Liver (tissue), 9 donors: ENCODE data around the gene FNBP1L. TPM values are rescaled to one million over a fixed set of nuclear protein-coding genes. Genes with fewer than 3 reads are reported as not detected.

Experiments used
- DNase-seq: peaks from one replicate; pipeline ENCODE4 v3.0.0-alpha.2; 2017; ENCODE audit warnings: low spot score
- H3K27ac ChIP-seq, 2 donors: one replicate each; pipeline ENCODE4 v1.7.0; 2013; ENCODE audit warnings: inconsistent platforms in 2 of 2, low read length in 2 of 2, control low read depth in 1 of 2, low read depth in 1 of 2, mild to moderate bottlenecking in 1 of 2
- H3K27me3 ChIP-seq, 4 donors: one replicate each; pipeline versions ENCODE4 v1.6.1 to v1.7.0; 2013; ENCODE audit warnings: low read length in 3 of 4, inconsistent platforms in 1 of 4, mild to moderate bottlenecking in 1 of 4, moderate library complexity in 1 of 4; ENCODE audit not compliant: control insufficient read depth in 4 of 4, insufficient read depth in 4 of 4
- H3K36me3 ChIP-seq, 4 donors: one replicate each; pipeline versions ENCODE4 v1.6.1 to v1.7.0; 2013; ENCODE audit warnings: low read length in 3 of 4, mild to moderate bottlenecking in 3 of 4, low read depth in 1 of 4, moderate library complexity in 1 of 4; ENCODE audit not compliant: control insufficient read depth in 4 of 4, insufficient read depth in 3 of 4
- H3K4me1 ChIP-seq, 4 donors: one replicate each; pipeline versions ENCODE4 v1.6.1 to v1.7.0; 2013; ENCODE audit warnings: low read length in 3 of 4, mild to moderate bottlenecking in 3 of 4, moderate library complexity in 1 of 4; ENCODE audit not compliant: control insufficient read depth in 4 of 4, insufficient read depth in 4 of 4
- H3K4me3 ChIP-seq, 3 donors: one replicate each; pipeline versions ENCODE4 v1.6.1 to v1.7.0; 2013; ENCODE audit warnings: low read length in 3 of 3, control low read depth in 1 of 3, low read depth in 1 of 3, mild to moderate bottlenecking in 1 of 3
- H3K9ac ChIP-seq, 2 donors: one replicate each; pipeline ENCODE4 v1.7.0; 2013; ENCODE audit warnings: low read length in 2 of 2, mild to moderate bottlenecking in 2 of 2, moderate library complexity in 2 of 2, control low read depth in 1 of 2, low read depth in 1 of 2
- H3K9me3 ChIP-seq, 4 donors: one replicate each; pipeline versions ENCODE4 v1.6.1 to v1.7.0; 2013; ENCODE audit warnings: low read length in 3 of 4; ENCODE audit not compliant: control insufficient read depth in 4 of 4
- ATF3 ChIP-seq: IDR thresholded peaks from 2 replicates; pipeline ENCODE4 v1.6.1; 2016; ENCODE audit warnings: antibody characterized with exemption
- EGR1 ChIP-seq, 2 donors: IDR thresholded peaks; 2 replicates each; pipeline ENCODE4 v1.6.1; 2016 to 2018; ENCODE audit warnings: antibody characterized with exemption in 2 of 2, low read depth in 2 of 2
- FOXA1 ChIP-seq: IDR thresholded peaks from 2 replicates; pipeline ENCODE4 v1.6.1; 2016; ENCODE audit warnings: antibody characterized with exemption
- FOXA2 ChIP-seq: IDR thresholded peaks from 2 replicates; pipeline ENCODE4 v1.6.1; 2016; ENCODE audit warnings: antibody characterized with exemption
- GABPA ChIP-seq, 2 donors: IDR thresholded peaks in 1 of 2; conservative IDR thresholded peaks in 1 of 2; 2 replicates each; pipeline ENCODE4 v1.6.1; 2016; ENCODE audit warnings: antibody characterized with exemption in 2 of 2, mild to moderate bottlenecking in 1 of 2, moderate library complexity in 1 of 2
- HNF4A ChIP-seq, 2 donors: conservative IDR thresholded peaks; 2 replicates each; pipeline ENCODE4 v1.6.1; 2016; ENCODE audit warnings: antibody characterized with exemption in 2 of 2, mild to moderate bottlenecking in 2 of 2
- HNF4G ChIP-seq: IDR thresholded peaks from 2 replicates; pipeline ENCODE4 v1.6.1; 2016; ENCODE audit warnings: antibody characterized with exemption
- JUND ChIP-seq, 2 donors: IDR thresholded peaks; 2 replicates each; pipeline ENCODE4 v1.6.1; 2016; ENCODE audit warnings: antibody characterized with exemption in 2 of 2
- MAX ChIP-seq: IDR thresholded peaks from 2 replicates; pipeline ENCODE4 v1.6.1; 2016; ENCODE audit warnings: antibody characterized with exemption
- NR2F2 ChIP-seq: IDR thresholded peaks from 2 replicates; pipeline ENCODE4 v1.6.1; 2016; ENCODE audit warnings: antibody characterized with exemption
- RAD21 ChIP-seq, 2 donors: IDR thresholded peaks; 2 replicates each; pipeline ENCODE4 v1.6.1; 2016; ENCODE audit warnings: antibody characterized with exemption in 2 of 2, mild to moderate bottlenecking in 2 of 2
- REST ChIP-seq: IDR thresholded peaks from 2 replicates; pipeline ENCODE4 v1.6.1; 2016; ENCODE audit warnings: antibody characterized with exemption, mild to moderate bottlenecking
- SP1 ChIP-seq: IDR thresholded peaks from 2 replicates; pipeline ENCODE4 v1.6.1; 2018; ENCODE audit warnings: antibody characterized with exemption, mild to moderate bottlenecking
- TAF1 ChIP-seq: conservative IDR thresholded peaks from 2 replicates; pipeline ENCODE4 v1.6.1; 2016; ENCODE audit warnings: antibody characterized with exemption, mild to moderate bottlenecking
- YY1 ChIP-seq: IDR thresholded peaks from 2 replicates; pipeline ENCODE4 v1.6.1; 2016; ENCODE audit warnings: antibody characterized with exemption, mild to moderate bottlenecking
- ZBTB33 ChIP-seq: IDR thresholded peaks from 2 replicates; pipeline ENCODE4 v1.6.1; 2016; ENCODE audit warnings: antibody characterized with exemption
- WGBS: extraction: QIAGEN DNeasy Blood & Tissue Kit; methylation state at CpG from one replicate; pipeline ENCODE4 v1.1.7; 2013; 5-methylcytosine and 5-hydroxymethylcytosine counted together
- polyA plus RNA-seq, 2 donors: library from polyadenylated mRNA; stranded (reverse) in 1 of 2; unstranded in 1 of 2; fragments of 200-250 nt in 1 of 2; fragments of >200 nt in 1 of 2; fragmentation: Nextera tagmentation in 1 of 2; extraction: Ambion mirVana in 1 of 2; gene quantifications; one replicate each; pipeline versions ENCODE4 v1.2.1 to v1.2.3, GENCODE V29; 2013 to 2015
- total RNA-seq, 2 donors: library from RNA; depleted of rRNA; stranded (reverse); fragments of >200 nt; gene quantifications; one replicate each; pipeline ENCODE4 v1.2.3, GENCODE V29; 2014
- donor health status: healthy.
- donor health status: healthy.
- donor health status: healthy.
- donor health status: healthy.
- donor health status: healthy.

The FNBP1L gene
- total and polyA plus RNA-seq, 4 donors, result 5.3 to 13.5 (median 8.9) TPM

- Histone ChIP-seq H3K36me3 (no peaks in the 10 kb centered on the region), H3K27ac (no peak overlapping the region), H3K4me3 (no peak overlapping the region), H3K9ac (no peak overlapping the region), H3K9me3 (no peaks in the 10 kb centered on the region), H3K4me1 (no peaks in the 10 kb centered on the region), H3K27me3 (no peaks in the 10 kb centered on the region)
- DNase-seq, result no peak
- WGBS, result 90% methylated on average over 2 of the region's 2 CpGs
- TF ChIP-seq ATF3 (no peak), GABPA (IDR thresholded peaks at IDR 0.05 in 1 of 2, conservative IDR thresholded peaks at IDR 0.05 in 1 of 2) (no peak), HNF4A (conservative IDR thresholded peaks at IDR 0.05) (no peak), EGR1 (IDR thresholded peaks at IDR 0.05; ENCODE audit: low read depth in 2 of 2) (no peak), JUND (IDR thresholded peaks at IDR 0.05) (no peak)
These were observed 28.6 kb upstream of the FNBP1L start for GRCh38 chr1:93419344-93419743.

GRCh38 chr1:93420400-93420799 is 27.5 kb upstream of the FNBP1L start:
- Histone ChIP-seq H3K27ac (no peak overlapping the region), H3K9ac (no peak overlapping the region), H3K9me3 (no peaks in the 10 kb centered on the region), H3K4me1 (no peaks in the 10 kb centered on the region), H3K4me3 (no peak overlapping the region), H3K36me3 (no peaks in the 10 kb centered on the region), H3K27me3 (no peaks in the 10 kb centered on the region)
- DNase-seq, result no peak
- TF ChIP-seq HNF4G (no peak), SP1 (no peak), FOXA2 (no peak), EGR1 (IDR thresholded peaks at IDR 0.05; ENCODE audit: low read depth in 2 of 2) (no peak), YY1 (no peak), ZBTB33 (no peak), FOXA1 (no peak), TAF1 (no peak), REST (no peak), RAD21 (IDR thresholded peaks at IDR 0.05) (no peak), ATF3 (no peak), MAX (no peak), NR2F2 (no peak), HNF4A (conservative IDR thresholded peaks at IDR 0.05) (no peak), JUND (IDR thresholded peaks at IDR 0.05) (no peak)
- 94% methylated on average over 2 of the region's 2 CpGs for WGBS
